MM.1S (cell line): Measurements from ENCODE around the gene A3GALT2.

Experiments
- DNase-seq: peaks from one replicate; pipeline ENCODE4 v3.0.0-alpha.2; 2015
- H2AFZ ChIP-seq: fragments of 300-600 bp; sonication (generic); 2 replicates; pipeline ENCODE4 v1.6.0; 2016; ENCODE audit warnings: antibody characterized with exemption, low read length
- H3F3A ChIP-seq: fragments of 300-600 bp; sonication (generic); 2 replicates; pipeline ENCODE4 v1.6.1; 2016; ENCODE audit warnings: mild to moderate bottlenecking, antibody characterized with exemption, low read length, moderate library complexity, mixed read lengths; ENCODE audit not compliant: insufficient read depth
- H3K27ac ChIP-seq: fragments of 300-600 bp; sonication (generic); 2 replicates; pipeline ENCODE4 v1.5.1; 2016; ENCODE audit warnings: mild to moderate bottlenecking, low read length
- H3K27me3 ChIP-seq: fragments of 300-600 bp; sonication (generic); replicated peaks from 2 replicates; pipeline ENCODE4 v1.6.0; 2016; ENCODE audit warnings: low read length; ENCODE audit not compliant: insufficient read depth
- H3K36me3 ChIP-seq: fragments of 300-600 bp; sonication (generic); replicated peaks from 2 replicates; pipeline ENCODE4 v1.6.1; 2016; ENCODE audit warnings: mild to moderate bottlenecking, low read length, mixed read lengths; ENCODE audit not compliant: insufficient read depth
- H3K4me1 ChIP-seq: fragments of 300-600 bp; sonication (generic); 2 replicates; pipeline ENCODE4 v1.6.1; 2016; ENCODE audit warnings: low read length, mixed read lengths
- H3K4me2 ChIP-seq: fragments of 300-600 bp; sonication (generic); 2 replicates; pipeline ENCODE4 v1.6.0; 2016; ENCODE audit warnings: low read depth, low read length
- H3K4me3 ChIP-seq: fragments of 300-600 bp; sonication (generic); 2 replicates; pipeline ENCODE4 v1.5.1; 2016; ENCODE audit warnings: low read length, mixed read lengths
- H3K79me2 ChIP-seq: fragments of 300-600 bp; sonication (generic); 2 replicates; pipeline ENCODE4 v1.6.1; 2016; ENCODE audit warnings: mixed run types, low read length, mixed read lengths
- H3K9ac ChIP-seq: fragments of 300-600 bp; sonication (generic); 2 replicates; pipeline ENCODE4 v1.6.1; 2016; ENCODE audit warnings: low read length, mixed read lengths
- H3K9me2 ChIP-seq: fragments of 300-600 bp; sonication (generic); replicated peaks from 2 replicates; pipeline ENCODE4 v1.6.1; 2016; ENCODE audit warnings: mild to moderate bottlenecking, low read length, mixed read lengths; ENCODE audit not compliant: insufficient read depth
- H3K9me3 ChIP-seq: fragments of 300-600 bp; sonication (generic); replicated peaks from 2 replicates; pipeline ENCODE4 v1.6.1; 2016; ENCODE audit warnings: mild to moderate bottlenecking, low read length, mixed read lengths; ENCODE audit not compliant: insufficient read depth
- H4K20me1 ChIP-seq: fragments of 300-600 bp; sonication (generic); 2 replicates; pipeline ENCODE4 v1.6.1; 2016; ENCODE audit warnings: mild to moderate bottlenecking, low read length, moderate library complexity, mixed read lengths; ENCODE audit not compliant: insufficient read depth
- CTCF ChIP-seq: fragments of 300-600 bp; sonication (generic); IDR thresholded peaks from 2 replicates; pipeline ENCODE4 v1.5.1; 2016; ENCODE audit warnings: antibody characterized with exemption, low read length, mixed read lengths
- EZH2 ChIP-seq: fragments of 300-600 bp; sonication (generic); optimal IDR thresholded peaks from 2 replicates; pipeline ENCODE3; 2017; ENCODE audit warnings: low read depth, mild to moderate bottlenecking, antibody characterized with exemption, low read length, mixed read lengths
- EZH2phosphoT487 ChIP-seq: fragments of 300-600 bp; sonication (generic); IDR thresholded peaks from 2 replicates; pipeline ENCODE4 v1.6.1; 2018; ENCODE audit warnings: antibody characterized with exemption, low read length

A3GALT2 gene

GRCh38 chr1:33306653-33307493 lies 14.0 kb downstream of the A3GALT2 start:
- no peak overlapping the region for H3K4me3 ChIP-seq
- no peaks in the 10 kb centered on the region for H3K79me2 ChIP-seq
- H3K27me3 ChIP-seq: no peaks in the 10 kb centered on the region
- H3K4me2 ChIP-seq: no peak overlapping the region
- H3K9me2 ChIP-seq: no peaks in the 10 kb centered on the region
- H3K4me1 ChIP-seq: no peaks in the 10 kb centered on the region
- no peak for DNase-seq
- H3K9me3 ChIP-seq: no peaks in the 10 kb centered on the region
- TF ChIP-seq EZH2: no peak
- TF ChIP-seq CTCF: no peak
- TF ChIP-seq EZH2phosphoT487: no peak
- H3F3A ChIP-seq: no peaks in the 10 kb centered on the region
- H4K20me1 ChIP-seq: no peaks in the 10 kb centered on the region
- H3K27ac ChIP-seq: no peak overlapping the region
- no peak overlapping the region for H3K9ac ChIP-seq
- H2AFZ ChIP-seq: no peak overlapping the region
- H3K36me3 ChIP-seq: no peaks in the 10 kb centered on the region

- H3K4me3 ChIP-seq: no peak overlapping the region
Observed at GRCh38 chr1:33305816-33306652, 14.9 kb downstream of the A3GALT2 start.

GRCh38 chr1:33305016-33305415 lies 15.9 kb downstream of the A3GALT2 start:
- H3K36me3 ChIP-seq: no peaks in the 10 kb centered on the region
- TF ChIP-seq EZH2: no peak
- no peak for TF ChIP-seq EZH2phosphoT487
- no peak for TF ChIP-seq CTCF
- no peak for DNase-seq
- H3K9ac ChIP-seq: no peak overlapping the region
- H3K4me3 ChIP-seq: no peak overlapping the region
- H3K27ac ChIP-seq: no peak overlapping the region
- H3K4me1 ChIP-seq: no peaks in the 10 kb centered on the region
- H3K79me2 ChIP-seq: no peaks in the 10 kb centered on the region
- H3K9me2 ChIP-seq: no peaks in the 10 kb centered on the region
- no peaks in the 10 kb centered on the region for H3K27me3 ChIP-seq
- no peaks in the 10 kb centered on the region for H4K20me1 ChIP-seq
- H2AFZ ChIP-seq: no peak overlapping the region
- H3K9me3 ChIP-seq: no peaks in the 10 kb centered on the region
- no peak overlapping the region for H3K4me2 ChIP-seq
- no peaks in the 10 kb centered on the region for H3F3A ChIP-seq

More at GRCh38 chr1:33305816-33306652, 14.9 kb downstream of the A3GALT2 start:
- Histone ChIP-seq H3K79me2 (no peaks in the 10 kb centered on the region), H3K9me3 (no peaks in the 10 kb centered on the region), H3K27me3 (no peaks in the 10 kb centered on the region), H3K9me2 (no peaks in the 10 kb centered on the region), H3K9ac (no peak overlapping the region), H3K27ac (no peak overlapping the region), H3K4me2 (no peak overlapping the region), H3K36me3 (no peaks in the 10 kb centered on the region), H4K20me1 (no peaks in the 10 kb centered on the region), H2AFZ (no peak overlapping the region), H3F3A (no peaks in the 10 kb centered on the region), H3K4me1 (no peaks in the 10 kb centered on the region)
- TF ChIP-seq EZH2 (no peak), CTCF (no peak), EZH2phosphoT487 (no peak)
- no peak for DNase-seq
